Hepatocyte (in vitro differentiated cells): Measurements from ENCODE around the gene NTN4. TPM values are rescaled to one million over a fixed set of nuclear protein-coding genes. Genes with fewer than 3 reads are reported as not detected.
"Not testable (repeated sequence)": the region's sequence is repeated elsewhere in the genome, so short reads cannot be mapped to it uniquely, and the experiment has no call there.

ENCODE experiments used
- DNase-seq: peaks from one replicate; pipeline ENCODE4 v3.0.0-alpha.2; 2016; ENCODE audit warnings: low spot score
- H2AFZ ChIP-seq: fragments of 200-600 bp; sonication (generic); 2 replicates; pipeline ENCODE4 v1.6.0; 2016; ENCODE audit warnings: antibody characterized with exemption, mild to moderate bottlenecking
- H3K27ac ChIP-seq: fragments of 200-600 bp; sonication (generic); 2 replicates; pipeline ENCODE4 v1.5.1; 2016; ENCODE audit warnings: mild to moderate bottlenecking
- H3K27me3 ChIP-seq: fragments of 200-600 bp; sonication (generic); 2 replicates; pipeline ENCODE4 v1.6.1; 2016
- H3K36me3 ChIP-seq: fragments of 200-600 bp; sonication (generic); replicated peaks from 2 replicates; pipeline ENCODE4 v1.5.1; 2016; ENCODE audit warnings: low read depth; ENCODE audit not compliant: insufficient read depth
- H3K4me1 ChIP-seq: fragments of 200-600 bp; sonication (generic); 2 replicates; pipeline ENCODE4 v1.5.1; 2016; ENCODE audit warnings: mild to moderate bottlenecking, moderate library complexity; ENCODE audit not compliant: insufficient read depth
- H3K4me2 ChIP-seq: fragments of 200-600 bp; sonication (generic); 2 replicates; pipeline ENCODE4 v1.6.0; 2016
- H3K4me3 ChIP-seq: fragments of 200-600 bp; sonication (generic); 2 replicates; pipeline ENCODE4 v1.5.1; 2016; ENCODE audit warnings: mild to moderate bottlenecking
- H3K79me2 ChIP-seq: fragments of 200-600 bp; sonication (generic); 2 replicates; pipeline ENCODE4 v1.6.0; 2017; ENCODE audit warnings: mild to moderate bottlenecking
- H3K9me2 ChIP-seq: fragments of 200-600 bp; sonication (generic); replicated peaks from 2 replicates; pipeline ENCODE4 v1.6.0; 2017; ENCODE audit warnings: mild to moderate bottlenecking; ENCODE audit not compliant: insufficient read depth
- H3K9me3 ChIP-seq: fragments of 200-600 bp; sonication (generic); 2 replicates; pipeline ENCODE4 v1.5.1; 2016; ENCODE audit warnings: low read depth, mild to moderate bottlenecking
- H4K20me1 ChIP-seq: fragments of 200-600 bp; sonication (generic); 2 replicates; pipeline ENCODE4 v1.6.0; 2016; ENCODE audit warnings: mild to moderate bottlenecking; ENCODE audit not compliant: insufficient read depth, poor library complexity, severe bottlenecking
- EZH2 ChIP-seq: fragments of 200-600 bp; sonication (generic); IDR thresholded peaks from 2 replicates; pipeline ENCODE4 v1.6.1; 2016; ENCODE audit warnings: antibody characterized with exemption, mild to moderate bottlenecking, borderline replicate concordance
- EZH2phosphoT487 ChIP-seq: fragments of 200-600 bp; sonication (generic); IDR thresholded peaks from one replicate; pipeline ENCODE4 v1.6.1; 2018; ENCODE audit warnings: antibody characterized with exemption, mild to moderate bottlenecking, low read depth, moderate library complexity; ENCODE audit not compliant: unreplicated experiment, severe bottlenecking
- WGBS: methylation state at CpG from one replicate; pipeline ENCODE4 v1.1.6; 2016; ENCODE audit warnings: low lambda C conversion rate; ENCODE audit errors: missing lambda C conversion rate; 5-methylcytosine and 5-hydroxymethylcytosine counted together
- polyA plus RNA-seq: library from polyadenylated mRNA; unstranded; fragments of >200 nt; fragmentation: Nextera tagmentation; extraction: Ambion mirVana; gene quantifications from 2 replicates; pipeline ENCODE4 v1.2.1, GENCODE V29; 2016
- total RNA-seq: library from RNA; depleted of rRNA; stranded (reverse); fragments of >200 nt; gene quantifications from 2 replicates; pipeline ENCODE4 v1.2.3, GENCODE V29; 2014
- TF ChIP-seq, protein P1 (sequence below): fragments of 200-600 bp; sonication (generic); IDR thresholded peaks from 2 replicates; pipeline ENCODE4 v1.5.1; 2016; ENCODE audit warnings: antibody characterized with exemption, mild to moderate bottlenecking; ENCODE audit not compliant: poor library complexity

NTN4 gene
- total and polyA plus RNA-seq, 2 experiments from 2014 or later, result 20.2 to 37.0 TPM

GRCh38 chr12:95681210-95681765, 109.3 kb downstream of the NTN4 start:
- Histone ChIP-seq H3K79me2 (no peaks in the 10 kb centered on the region), H3K27ac (no peak overlapping the region), H3K27me3 (no peaks in the 10 kb centered on the region), H3K36me3 (no peaks in the 10 kb centered on the region), H3K4me2 (no peak overlapping the region), H4K20me1 (no peaks in the 10 kb centered on the region), H3K4me1 (no peaks in the 10 kb centered on the region), H3K4me3 (no peak overlapping the region), H3K9me3 (no peaks in the 10 kb centered on the region), H3K9me2 (no peaks in the 10 kb centered on the region), H2AFZ (no peak overlapping the region)
- TF ChIP-seq EZH2phosphoT487 (no peak), EZH2 (no peak)
- TF ChIP-seq, protein P1, sequence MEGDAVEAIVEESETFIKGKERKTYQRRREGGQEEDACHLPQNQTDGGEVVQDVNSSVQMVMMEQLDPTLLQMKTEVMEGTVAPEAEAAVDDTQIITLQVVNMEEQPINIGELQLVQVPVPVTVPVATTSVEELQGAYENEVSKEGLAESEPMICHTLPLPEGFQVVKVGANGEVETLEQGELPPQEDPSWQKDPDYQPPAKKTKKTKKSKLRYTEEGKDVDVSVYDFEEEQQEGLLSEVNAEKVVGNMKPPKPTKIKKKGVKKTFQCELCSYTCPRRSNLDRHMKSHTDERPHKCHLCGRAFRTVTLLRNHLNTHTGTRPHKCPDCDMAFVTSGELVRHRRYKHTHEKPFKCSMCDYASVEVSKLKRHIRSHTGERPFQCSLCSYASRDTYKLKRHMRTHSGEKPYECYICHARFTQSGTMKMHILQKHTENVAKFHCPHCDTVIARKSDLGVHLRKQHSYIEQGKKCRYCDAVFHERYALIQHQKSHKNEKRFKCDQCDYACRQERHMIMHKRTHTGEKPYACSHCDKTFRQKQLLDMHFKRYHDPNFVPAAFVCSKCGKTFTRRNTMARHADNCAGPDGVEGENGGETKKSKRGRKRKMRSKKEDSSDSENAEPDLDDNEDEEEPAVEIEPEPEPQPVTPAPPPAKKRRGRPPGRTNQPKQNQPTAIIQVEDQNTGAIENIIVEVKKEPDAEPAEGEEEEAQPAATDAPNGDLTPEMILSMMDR, result no peak
- no peak for DNase-seq
- WGBS, result 97% methylated on average over 4 of the region's 4 CpGs

- TF ChIP-seq, protein P1, result no peak
- TF ChIP-seq EZH2phosphoT487 (no peak), EZH2 (no peak)
- Histone ChIP-seq H3K27me3 (no peaks in the 10 kb centered on the region), H3K9me2 (no peaks in the 10 kb centered on the region), H3K27ac (no peak overlapping the region), H3K79me2 (no peaks in the 10 kb centered on the region), H2AFZ (no peak overlapping the region), H3K36me3 (no peaks in the 10 kb centered on the region), H3K9me3 (no peaks in the 10 kb centered on the region), H3K4me3 (no peak overlapping the region), H4K20me1 (no peaks in the 10 kb centered on the region), H3K4me2 (no peak overlapping the region), H3K4me1 (peaks cover 5% of the 10 kb centered on the region)
- no peak for DNase-seq
- WGBS, result 100% methylated on average over 1 of the region's 1 CpG
Measured at GRCh38 chr12:95678684-95679083, 111.9 kb downstream of the NTN4 start.

GRCh38 chr12:95677782-95678181, 112.8 kb downstream of the NTN4 start:
- not testable (repeated sequence) for H3K9me2 ChIP-seq, H3K4me3 ChIP-seq, H3K9me3 ChIP-seq, H3K4me2 ChIP-seq, H3K4me1 ChIP-seq, H4K20me1 ChIP-seq, H3K36me3 ChIP-seq, H3K27ac ChIP-seq, H3K79me2 ChIP-seq, H2AFZ ChIP-seq, H3K27me3 ChIP-seq, DNase-seq
- 96% methylated on average over 3 of the region's 3 CpGs for WGBS

GRCh38 chr12:95674631-95675030, 115.9 kb downstream of the NTN4 start:
- WGBS, result 40% methylated on average over 1 of the region's 1 CpG
- no peaks in the 10 kb centered on the region for H4K20me1 ChIP-seq
- H3K9me3 ChIP-seq, result no peaks in the 10 kb centered on the region
- no peaks in the 10 kb centered on the region for H3K27me3 ChIP-seq
- DNase-seq, result peak; percentile 44
- TF ChIP-seq, protein P1, result no peak
- TF ChIP-seq EZH2phosphoT487 (no peak), EZH2 (no peak)
- H3K36me3 ChIP-seq, result no peaks in the 10 kb centered on the region
- H3K27ac ChIP-seq, result no peak overlapping the region
- H3K4me2 ChIP-seq, result no peak overlapping the region
- no peak overlapping the region for H3K4me3 ChIP-seq
- no peaks in the 10 kb centered on the region for H3K9me2 ChIP-seq
- no peak overlapping the region for H2AFZ ChIP-seq
- H3K79me2 ChIP-seq, result no peaks in the 10 kb centered on the region
- H3K4me1 ChIP-seq, result peaks cover 5% of the 10 kb centered on the region
